ENCODE results near the gene ZACN.
"Not testable (repeated sequence)": the region's sequence is repeated elsewhere in the genome, so short reads cannot be mapped to it uniquely, and the experiment has no call there.

Gene ZACN

GRCh38 chr17:76074390-76075363 lies 4.3 kb upstream of the ZACN start, which contains the start of gene GALR2:
TSS of gene GALR2 (plus strand) at chr17:76074781. CDS start at chr17:76074884, 103 bp downstream.
- no peak within 1 kb of the TSS for H3K4me3 ChIP-seq (ENCODE audit: low read depth, low read length)
- TF ChIP-seq CTCF (IDR thresholded peaks at IDR 0.05; ENCODE audit: insufficient read depth, low read depth, low read length, missing control alignments) = no peak
- DNase-seq (ENCODE audit: low read depth) = no peak

- no peak overlapping the region for H3K4me3 ChIP-seq (ENCODE audit: low read depth, low read length)
- no peak for DNase-seq (ENCODE audit: low read depth)
- no peak for TF ChIP-seq CTCF (IDR thresholded peaks at IDR 0.05; ENCODE audit: insufficient read depth, low read depth, low read length, missing control alignments)
Measured at GRCh38 chr17:76075364-76076145, 3.4 kb upstream of the ZACN start.

- TF ChIP-seq CTCF (IDR thresholded peaks at IDR 0.05; ENCODE audit: insufficient read depth, low read depth, low read length, missing control alignments) = no peak
- H3K4me3 ChIP-seq (ENCODE audit: low read depth, low read length) = no peak overlapping the region
Measured at GRCh38 chr17:76076146-76076764, 2.7 kb upstream of the ZACN start.

DNA sequence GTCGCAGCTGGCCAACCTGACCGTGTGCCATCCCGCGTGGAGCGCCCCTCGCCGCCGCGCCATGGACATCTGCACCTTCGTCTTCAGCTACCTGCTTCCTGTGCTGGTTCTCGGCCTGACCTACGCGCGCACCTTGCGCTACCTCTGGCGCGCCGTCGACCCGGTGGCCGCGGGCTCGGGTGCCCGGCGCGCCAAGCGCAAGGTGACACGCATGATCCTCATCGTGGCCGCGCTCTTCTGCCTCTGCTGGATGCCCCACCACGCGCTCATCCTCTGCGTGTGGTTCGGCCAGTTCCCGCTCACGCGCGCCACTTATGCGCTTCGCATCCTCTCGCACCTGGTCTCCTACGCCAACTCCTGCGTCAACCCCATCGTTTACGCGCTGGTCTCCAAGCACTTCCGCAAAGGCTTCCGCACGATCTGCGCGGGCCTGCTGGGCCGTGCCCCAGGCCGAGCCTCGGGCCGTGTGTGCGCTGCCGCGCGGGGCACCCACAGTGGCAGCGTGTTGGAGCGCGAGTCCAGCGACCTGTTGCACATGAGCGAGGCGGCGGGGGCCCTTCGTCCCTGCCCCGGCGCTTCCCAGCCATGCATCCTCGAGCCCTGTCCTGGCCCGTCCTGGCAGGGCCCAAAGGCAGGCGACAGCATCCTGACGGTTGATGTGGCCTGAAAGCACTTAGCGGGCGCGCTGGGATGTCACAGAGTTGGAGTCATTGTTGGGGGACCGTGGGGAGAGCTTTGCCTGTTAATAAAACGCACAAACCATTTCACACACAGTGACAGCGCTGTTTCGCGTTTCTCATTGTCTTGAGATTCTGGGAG lies 2.0 kb upstream of the ZACN start:
- DNase-seq (ENCODE audit: low read depth) = no peak
- no peak overlapping the region for H3K4me3 ChIP-seq (ENCODE audit: low read depth, low read length)
- TF ChIP-seq CTCF (IDR thresholded peaks at IDR 0.05; ENCODE audit: insufficient read depth, low read depth, low read length, missing control alignments) = no peak

More at GRCh38 chr17:76076146-76076764, 2.7 kb upstream of the ZACN start:
- no peak for DNase-seq (ENCODE audit: low read depth)

- no peak for DNase-seq (ENCODE audit: low read depth)
- TF ChIP-seq CTCF (IDR thresholded peaks at IDR 0.05; ENCODE audit: insufficient read depth, low read depth, low read length, missing control alignments) = no peak
- H3K4me3 ChIP-seq (ENCODE audit: low read depth, low read length) = no peak overlapping the region
Measured at GRCh38 chr17:76077584-76078110, 1.3 kb upstream of the ZACN start.

DNA sequence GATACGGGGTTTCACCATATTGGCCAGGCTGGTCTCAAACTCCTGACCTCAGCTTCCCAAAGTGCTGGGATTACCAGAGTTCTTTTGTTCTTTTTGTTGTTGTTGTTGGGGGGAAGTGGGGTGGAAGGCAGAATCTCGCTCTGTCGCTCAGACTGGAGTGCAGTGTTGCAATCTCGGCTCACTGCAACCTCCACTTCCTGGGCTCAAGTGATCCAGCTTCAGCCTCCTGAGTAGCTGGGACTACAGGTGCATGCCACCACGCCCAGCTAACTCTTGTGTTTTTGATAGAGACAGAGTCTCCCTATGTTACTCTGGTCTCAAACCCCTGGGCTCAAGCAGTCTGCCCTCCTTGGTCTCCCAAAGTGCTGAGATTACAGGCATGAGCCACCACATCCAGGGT lies 612 bp upstream of the ZACN start:
- H3K4me3 ChIP-seq (ENCODE audit: low read depth, low read length); DNase-seq (ENCODE audit: low read depth): not testable (repeated sequence)

All from GM12865 (cell line).